DND-41 (cell line): ENCODE results near the gene POTEH.
"Not testable (repeated sequence)": the region's sequence is repeated elsewhere in the genome, so short reads cannot be mapped to it uniquely, and the experiment has no call there.

ENCODE experiments used
- EZH2 ChIP-seq: IDR thresholded peaks from 3 replicates; pipeline ENCODE4 v1.6.1; 2012; ENCODE audit warnings: borderline replicate concordance, low read depth, mild to moderate bottlenecking, moderate library complexity, low read length, inconsistent platforms; ENCODE audit not compliant: severe bottlenecking
- TF ChIP-seq, protein P1 (sequence below): IDR thresholded peaks from 2 replicates; pipeline ENCODE4 v1.5.1; 2012; ENCODE audit warnings: borderline replicate concordance, low read length, moderate library complexity, mild to moderate bottlenecking; ENCODE audit not compliant: poor library complexity, severe bottlenecking; ENCODE audit errors: extremely low read depth

DNA sequence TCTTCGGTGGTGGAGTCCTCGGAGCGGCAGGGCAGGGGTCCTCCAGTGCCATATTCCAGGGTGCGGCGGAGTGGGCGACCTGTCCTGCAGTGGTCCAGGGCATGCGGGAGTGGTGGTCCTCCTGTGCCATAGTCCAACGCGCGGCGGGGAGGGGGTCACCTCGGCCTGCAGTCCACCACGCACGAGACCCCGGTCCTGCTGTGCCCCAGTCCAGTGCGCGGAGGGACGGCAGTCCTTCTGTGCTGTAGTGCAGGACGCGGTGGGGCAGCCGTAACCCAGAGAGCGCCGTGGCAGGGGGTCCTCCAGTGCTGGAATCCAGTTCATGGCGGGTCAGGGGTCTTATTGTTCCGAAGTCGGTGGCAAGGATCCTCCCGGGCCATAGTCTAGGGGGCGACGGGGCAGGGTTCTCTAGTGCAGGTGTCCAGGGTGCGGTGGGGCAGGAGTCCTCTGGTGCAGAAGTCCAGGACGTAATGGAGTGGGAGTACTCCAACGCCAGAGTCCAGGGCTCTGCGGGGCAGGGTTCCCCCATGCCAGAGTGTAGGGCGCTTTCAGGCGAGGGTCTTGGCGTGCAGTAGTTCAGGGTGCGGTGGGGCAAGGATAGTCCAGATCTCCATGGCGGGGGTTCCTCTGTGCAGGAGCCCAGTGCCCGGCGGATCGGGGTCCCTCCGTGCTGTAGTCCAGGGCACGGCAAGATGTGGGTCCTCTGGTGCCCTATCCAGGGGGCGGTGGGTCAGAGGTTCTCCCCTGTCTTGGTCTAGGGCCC is 70.7 kb downstream of the POTEH start:
- TF ChIP-seq, protein P1, sequence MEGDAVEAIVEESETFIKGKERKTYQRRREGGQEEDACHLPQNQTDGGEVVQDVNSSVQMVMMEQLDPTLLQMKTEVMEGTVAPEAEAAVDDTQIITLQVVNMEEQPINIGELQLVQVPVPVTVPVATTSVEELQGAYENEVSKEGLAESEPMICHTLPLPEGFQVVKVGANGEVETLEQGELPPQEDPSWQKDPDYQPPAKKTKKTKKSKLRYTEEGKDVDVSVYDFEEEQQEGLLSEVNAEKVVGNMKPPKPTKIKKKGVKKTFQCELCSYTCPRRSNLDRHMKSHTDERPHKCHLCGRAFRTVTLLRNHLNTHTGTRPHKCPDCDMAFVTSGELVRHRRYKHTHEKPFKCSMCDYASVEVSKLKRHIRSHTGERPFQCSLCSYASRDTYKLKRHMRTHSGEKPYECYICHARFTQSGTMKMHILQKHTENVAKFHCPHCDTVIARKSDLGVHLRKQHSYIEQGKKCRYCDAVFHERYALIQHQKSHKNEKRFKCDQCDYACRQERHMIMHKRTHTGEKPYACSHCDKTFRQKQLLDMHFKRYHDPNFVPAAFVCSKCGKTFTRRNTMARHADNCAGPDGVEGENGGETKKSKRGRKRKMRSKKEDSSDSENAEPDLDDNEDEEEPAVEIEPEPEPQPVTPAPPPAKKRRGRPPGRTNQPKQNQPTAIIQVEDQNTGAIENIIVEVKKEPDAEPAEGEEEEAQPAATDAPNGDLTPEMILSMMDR: not testable (repeated sequence)
- TF ChIP-seq EZH2: not testable (repeated sequence)
